Upper lobe of right lung (tissue), 1 donor: Measurements from ENCODE around the gene DNAJC22. TPM values are rescaled to one million over a fixed set of nuclear protein-coding genes. Genes with fewer than 3 reads are reported as not detected.
"Not testable (repeated sequence)": the region's sequence is repeated elsewhere in the genome, so short reads cannot be mapped to it uniquely, and the experiment has no call there.

Experiments used
- ATAC-seq: fragments of 200-7000 bp; cut with Tn5 transposase; one replicate; pipeline ENCODE4 v1.9.1; 2020; ENCODE audit warnings: mild to moderate bottlenecking, moderate library complexity
- DNase-seq: peaks from one replicate; pipeline ENCODE4 v3.0.0-alpha.2; 2020
- H3K27ac ChIP-seq: fragments of 200-600 bp; one replicate; pipeline ENCODE4 v1.8.0; 2022
- H3K27me3 ChIP-seq: fragments of 200-600 bp; one replicate; pipeline ENCODE4 v1.8.0; 2022; ENCODE audit warnings: mild to moderate bottlenecking
- H3K36me3 ChIP-seq: fragments of 200-600 bp; one replicate; pipeline ENCODE4 v1.8.0; 2022
- H3K4me1 ChIP-seq: fragments of 200-600 bp; one replicate; pipeline ENCODE4 v1.8.0; 2022
- H3K4me3 ChIP-seq: fragments of 200-600 bp; one replicate; pipeline ENCODE4 v1.8.0; 2022; ENCODE audit warnings: mild to moderate bottlenecking
- H3K9me3 ChIP-seq: fragments of 200-600 bp; one replicate; pipeline ENCODE4 v1.8.0; 2022
- intact Hi-C: fragments of 100-400 bp; cut with DNase I; formaldehyde crosslinking; loops from one replicate; pipeline ENCODE4 v1.11.0; 2022
- total RNA-seq: library from RNA; stranded (reverse); fragmentation: NEBNext Ultra II Directional; extraction: Animal tissue kit (Norgen Biotek cat#: 25700); gene quantifications from one replicate; pipeline ENCODE4 v1.2.1, GENCODE V29; 2021
- TF ChIP-seq, protein P1 (sequence below): fragments of 200-600 bp; IDR thresholded peaks from one replicate; pipeline ENCODE4 v1.8.0; 2022; ENCODE audit warnings: antibody characterized with exemption
- donor health status: DM: no; HTN: yes; CAD: no; lungs with severe emphysema.

Gene DNAJC22
- total RNA-seq, 1 donor from 2014 or later: 0.67 TPM

DNA sequence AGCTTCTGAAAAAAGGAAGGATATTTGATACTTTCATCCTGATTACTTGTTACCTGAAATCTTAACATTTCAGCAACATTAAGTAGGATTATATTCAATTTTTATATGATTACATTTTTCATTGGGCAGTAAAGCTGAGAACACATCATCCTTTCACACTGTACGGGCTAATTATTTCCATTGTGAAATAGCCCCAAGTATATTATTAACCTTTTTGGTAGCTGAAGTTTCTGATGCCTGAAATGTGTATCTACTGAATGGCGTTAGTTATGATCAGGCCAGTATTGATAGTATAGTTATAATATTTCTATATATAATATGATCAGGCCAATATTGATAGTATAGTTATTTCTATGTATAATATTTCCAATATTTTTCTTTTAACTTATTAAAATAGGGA lies 30.7 kb downstream of the DNAJC22 start:
- H3K27ac ChIP-seq: no peak overlapping the region
- intact Hi-C loops: no loop called here
- ATAC-seq: no peak
- no peak for DNase-seq
- H3K27me3 ChIP-seq: no peaks in the 10 kb centered on the region
- TF ChIP-seq, protein P1, sequence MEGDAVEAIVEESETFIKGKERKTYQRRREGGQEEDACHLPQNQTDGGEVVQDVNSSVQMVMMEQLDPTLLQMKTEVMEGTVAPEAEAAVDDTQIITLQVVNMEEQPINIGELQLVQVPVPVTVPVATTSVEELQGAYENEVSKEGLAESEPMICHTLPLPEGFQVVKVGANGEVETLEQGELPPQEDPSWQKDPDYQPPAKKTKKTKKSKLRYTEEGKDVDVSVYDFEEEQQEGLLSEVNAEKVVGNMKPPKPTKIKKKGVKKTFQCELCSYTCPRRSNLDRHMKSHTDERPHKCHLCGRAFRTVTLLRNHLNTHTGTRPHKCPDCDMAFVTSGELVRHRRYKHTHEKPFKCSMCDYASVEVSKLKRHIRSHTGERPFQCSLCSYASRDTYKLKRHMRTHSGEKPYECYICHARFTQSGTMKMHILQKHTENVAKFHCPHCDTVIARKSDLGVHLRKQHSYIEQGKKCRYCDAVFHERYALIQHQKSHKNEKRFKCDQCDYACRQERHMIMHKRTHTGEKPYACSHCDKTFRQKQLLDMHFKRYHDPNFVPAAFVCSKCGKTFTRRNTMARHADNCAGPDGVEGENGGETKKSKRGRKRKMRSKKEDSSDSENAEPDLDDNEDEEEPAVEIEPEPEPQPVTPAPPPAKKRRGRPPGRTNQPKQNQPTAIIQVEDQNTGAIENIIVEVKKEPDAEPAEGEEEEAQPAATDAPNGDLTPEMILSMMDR: no peak
- no peaks in the 10 kb centered on the region for H3K9me3 ChIP-seq
- no peaks in the 10 kb centered on the region for H3K36me3 ChIP-seq
- H3K4me1 ChIP-seq: no peaks in the 10 kb centered on the region
- no peak overlapping the region for H3K4me3 ChIP-seq

DNA sequence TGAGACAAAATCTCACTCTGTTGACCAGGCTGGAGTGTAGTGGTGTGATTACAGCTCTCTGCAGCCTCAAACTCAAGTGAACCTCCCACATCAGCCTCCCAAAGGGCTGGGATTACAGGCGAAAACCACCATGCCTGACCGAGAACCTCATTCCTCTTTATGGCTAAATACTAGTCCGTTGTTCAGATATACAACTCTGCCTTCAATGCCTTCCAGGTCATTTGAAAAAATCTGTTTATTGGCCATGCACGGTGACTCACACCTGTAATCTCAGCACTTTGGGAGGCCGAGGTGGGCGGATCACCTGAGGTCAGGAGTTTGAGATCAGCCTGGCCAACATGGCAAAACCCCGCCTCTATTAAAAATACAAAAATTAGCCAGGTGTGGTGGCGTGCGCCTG lies 33.5 kb downstream of the DNAJC22 start:
- ATAC-seq, H3K36me3 ChIP-seq, H3K4me3 ChIP-seq, H3K9me3 ChIP-seq, H3K4me1 ChIP-seq, H3K27me3 ChIP-seq, DNase-seq, intact Hi-C loops, H3K27ac ChIP-seq: not testable (repeated sequence)

DNA sequence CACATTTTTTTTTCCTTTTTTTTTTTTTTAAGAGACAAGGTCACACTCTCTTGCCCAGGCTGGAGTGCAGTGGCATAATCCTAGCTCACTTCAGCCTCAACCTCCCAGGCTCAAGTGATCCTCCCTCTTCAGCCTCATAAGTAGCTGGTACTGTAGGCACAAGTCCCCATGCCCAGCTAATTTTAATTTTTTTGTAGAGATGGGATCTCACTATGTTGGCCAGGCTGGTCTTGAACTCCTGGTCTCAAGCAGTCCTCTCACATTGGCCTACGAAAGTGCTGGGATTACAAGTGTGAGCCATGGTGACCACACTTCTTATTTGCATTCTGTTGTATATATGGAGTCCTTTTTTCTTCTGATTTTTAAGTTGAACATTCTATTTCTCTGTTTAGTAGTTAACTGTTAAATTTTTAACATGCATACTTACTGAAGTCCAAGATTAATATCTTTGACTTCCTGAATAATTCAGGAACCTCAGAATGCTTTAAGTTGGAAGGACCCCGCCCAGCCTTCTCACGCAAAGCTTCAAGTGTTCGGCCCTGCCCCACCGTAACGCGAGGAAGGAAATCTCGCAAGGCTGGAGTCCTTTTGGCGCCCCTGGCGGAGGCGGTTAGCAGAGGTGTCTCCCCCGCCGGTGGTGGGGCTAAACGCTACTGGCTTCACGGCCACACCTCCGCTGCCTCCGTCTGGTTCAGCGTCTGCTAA lies 42.1 kb downstream of the DNAJC22 start:
- H3K4me3 ChIP-seq: no peak overlapping the region
- peak; percentile 78 for DNase-seq
- no peaks in the 10 kb centered on the region for H3K4me1 ChIP-seq
- ATAC-seq: peak; percentile 91
- intact Hi-C loops: no loop called here
- no peaks in the 10 kb centered on the region for H3K36me3 ChIP-seq
- H3K27me3 ChIP-seq: no peaks in the 10 kb centered on the region
- TF ChIP-seq, protein P1: peak; percentile 26
- H3K9me3 ChIP-seq: no peaks in the 10 kb centered on the region
- H3K27ac ChIP-seq: no peak overlapping the region

DNA sequence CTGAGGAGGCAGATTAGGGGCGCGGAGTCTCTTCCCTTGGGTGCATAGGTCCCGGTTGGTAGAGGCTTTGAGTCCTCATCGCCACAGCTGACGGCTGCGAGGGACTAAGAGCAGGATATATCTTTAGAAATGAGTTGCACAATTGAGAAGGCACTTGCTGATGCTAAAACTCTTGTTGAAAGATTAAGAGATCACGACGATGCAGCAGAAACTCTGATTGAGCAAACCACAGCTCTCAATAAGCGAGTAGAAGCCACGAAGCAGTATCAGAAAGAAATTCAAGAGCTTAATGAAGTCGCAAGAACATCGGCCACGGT lies 42.7 kb downstream of the DNAJC22 start:
- intact Hi-C loops: no loop called here
- Histone ChIP-seq H3K4me3 (no peak overlapping the region), H3K36me3 (no peaks in the 10 kb centered on the region), H3K27me3 (no peaks in the 10 kb centered on the region), H3K4me1 (no peaks in the 10 kb centered on the region), H3K9me3 (no peaks in the 10 kb centered on the region), H3K27ac (no peak overlapping the region)
- ATAC-seq: no peak
- TF ChIP-seq, protein P1: no peak
- no peak for DNase-seq

DNA sequence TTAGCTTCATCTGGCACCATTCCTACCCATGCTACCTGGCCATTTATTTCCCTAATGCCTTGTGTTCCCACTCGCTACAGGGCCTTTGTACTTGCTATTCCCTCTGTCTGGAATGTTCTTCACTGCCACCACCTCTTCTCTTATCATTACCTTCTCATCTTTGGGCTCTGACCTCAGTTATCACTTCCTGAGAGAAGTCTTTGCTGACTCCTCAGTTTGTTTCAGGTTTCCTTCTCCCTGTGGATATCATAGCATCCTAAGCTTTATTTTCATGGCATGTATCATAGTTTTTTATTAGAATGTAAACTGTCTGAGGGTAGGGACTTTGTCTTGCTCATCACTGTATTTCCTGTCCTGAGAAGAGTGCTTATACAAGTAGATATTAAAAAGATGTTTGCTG lies 50.3 kb downstream of the DNAJC22 start:
- intact Hi-C loops: no loop called here
- ATAC-seq (no peak), DNase-seq (no peak)
- H3K36me3 ChIP-seq: no peaks in the 10 kb centered on the region
- no peaks in the 10 kb centered on the region for H3K9me3 ChIP-seq
- no peaks in the 10 kb centered on the region for H3K4me1 ChIP-seq
- no peaks in the 10 kb centered on the region for H3K27me3 ChIP-seq
- H3K27ac ChIP-seq: no peak overlapping the region
- no peak overlapping the region for H3K4me3 ChIP-seq
- TF ChIP-seq, protein P1: no peak

DNA sequence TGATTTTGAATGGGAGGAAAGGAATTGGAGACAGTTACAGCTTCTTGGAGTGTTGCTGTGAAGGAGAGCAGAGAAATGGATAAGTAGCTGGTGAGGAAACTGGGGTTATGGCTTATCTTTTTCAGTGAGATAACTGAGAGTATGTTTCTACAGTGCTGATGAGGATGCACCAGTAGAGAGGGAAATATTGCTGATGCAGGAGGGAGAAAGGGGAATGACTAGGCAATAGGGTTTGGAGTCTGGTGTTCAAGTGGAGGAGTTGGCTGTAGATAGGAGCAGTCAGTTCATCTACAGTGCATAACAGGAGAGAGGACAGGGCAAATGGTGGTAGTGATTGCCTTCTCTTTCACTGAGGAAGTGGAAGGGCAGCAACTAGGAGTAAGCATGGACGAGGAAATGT lies 53.6 kb downstream of the DNAJC22 start:
- Histone ChIP-seq H3K4me3 (no peak overlapping the region), H3K36me3 (no peaks in the 10 kb centered on the region), H3K4me1 (no peaks in the 10 kb centered on the region), H3K27ac (no peak overlapping the region), H3K9me3 (no peaks in the 10 kb centered on the region), H3K27me3 (no peaks in the 10 kb centered on the region)
- TF ChIP-seq, protein P1: no peak
- DNase-seq: no peak
- intact Hi-C loops: no loop called here
- ATAC-seq: no peak

Other genes starting within 250 kb of the DNAJC22 start
- gene LMBR1L, start 236.0 kb upstream of the DNAJC22 start, total RNA-seq: 54.3 TPM
- gene TUBA1B, start 215.5 kb upstream of the DNAJC22 start, total RNA-seq: 440 TPM
- 90.8 TPM for gene TUBA1A, start 157.8 kb upstream of the DNAJC22 start, total RNA-seq
- gene TUBA1C, start 81.8 kb upstream of the DNAJC22 start, total RNA-seq: 113 TPM
- not detected for gene PRPH, start 51.7 kb upstream of the DNAJC22 start, total RNA-seq
- gene TROAP, start 23.6 kb upstream of the DNAJC22 start, total RNA-seq: 0.96 TPM
- gene C1QL4, start 9.7 kb upstream of the DNAJC22 start, total RNA-seq: not detected
- 12.6 TPM for gene SPATS2, start 20.6 kb downstream of the DNAJC22 start, total RNA-seq
- 0.90 TPM for gene KCNH3, start 192.1 kb downstream of the DNAJC22 start, total RNA-seq
- 54.0 TPM for gene MCRS1, start 221.3 kb downstream of the DNAJC22 start, total RNA-seq